ENCODE results near the gene FHAD1. TPM values are rescaled to one million over a fixed set of nuclear protein-coding genes. Genes with fewer than 3 reads are reported as not detected.

FHAD1 gene
- total and polyA plus RNA-seq, 2 donors (not counting 1 experiment from before 2014, with no cell fraction given): not detected

GRCh38 chr1:15412843-15413242, 165.8 kb downstream of the FHAD1 start:
- CTCF ChIA-PET: interaction anchor here (0.7 to 1.5 kb wide), 4 partner anchors 14 to 90 kb away, joined by 3 to 6 read pairs (median 4); no protein-coding TSS in a partner anchor

More at GRCh38 chr1:15412843-15413242, 165.8 kb downstream of the FHAD1 start:
- Mint-ChIP-seq H3K27ac (peak overlapping the region; percentile 20), H3K4me3 (no peak overlapping the region), H3K27me3 (no peaks in the 10 kb centered on the region), H3K9me3 (ENCODE audit: insufficient read depth) (no peaks in the 10 kb centered on the region), H3K4me1 (peaks cover 75% of the 10 kb centered on the region)
- no peaks in the 10 kb centered on the region for H3K27me3 ChIP-seq (replicated peaks in 1 of 4; ENCODE audit: control extremely low read depth in 1 of 4, control insufficient read depth in 3 of 4, insufficient read depth in 4 of 4, low read length in 3 of 4)
- DNase-seq (no peak), ATAC-seq (ENCODE audit: low read depth) (no peak)
- peak overlapping the region in 1 of 5 experiments; percentile 23 for H3K4me3 ChIP-seq (ENCODE audit: control extremely low read depth in 1 of 5, extremely low read depth in 1 of 5, insufficient read depth in 1 of 5, low read depth in 2 of 5, low read length in 4 of 5)
- 94% methylated on average over 10 of the region's 11 CpGs for WGBS (ENCODE audit: insufficient coverage)
- H4K20me1 ChIP-seq (ENCODE audit: control insufficient read depth, insufficient read depth, low read length, poor library complexity, severe bottlenecking): peaks cover 79% of the 10 kb centered on the region
- no peak overlapping the region for H2AFZ ChIP-seq (ENCODE audit: insufficient read depth, low read depth, low read length, poor library complexity, severe bottlenecking)
- H3K27ac ChIP-seq (ENCODE audit: low read length in 2 of 2): no peak overlapping the region
- H3K36me3 ChIP-seq (replicated peaks in 1 of 2; ENCODE audit: control extremely low read depth in 1 of 2, control insufficient read depth in 1 of 2, extremely low read depth in 1 of 2, insufficient read depth in 2 of 2, low read length in 1 of 2): peaks cover 0 to 9% of the 10 kb centered on the region in 2 experiments
- no peak overlapping the region for H3K9ac ChIP-seq (ENCODE audit: low read length)
- intact Hi-C loops (cut with micrococcal nuclease): no loop called here
- POLR2A ChIA-PET: no interaction called here
- peak overlapping the region; percentile 97 for H3K4me2 ChIP-seq (replicated peaks; ENCODE audit: low read depth, low read length, poor library complexity, severe bottlenecking)
- peaks cover 50 to 80% of the 10 kb centered on the region in 2 donors for H3K4me1 ChIP-seq (ENCODE audit: control insufficient read depth in 2 of 2, insufficient read depth in 2 of 2, low read length in 2 of 2)
- H3K9me3 ChIP-seq (ENCODE audit: control extremely low read depth in 1 of 3, control insufficient read depth in 2 of 3, insufficient read depth in 1 of 3, low read length in 2 of 3): peaks cover 0 to 2% (median 0%) of the 10 kb centered on the region in 3 donors
- peaks cover 79% of the 10 kb centered on the region for H3K79me2 ChIP-seq (ENCODE audit: control insufficient read depth, insufficient read depth, low read length)
- TF ChIP-seq EZH2 (IDR thresholded peaks at IDR 0.05; ENCODE audit: borderline replicate concordance, insufficient read depth, low read depth, low read length, poor library complexity, severe bottlenecking) (no peak), CTCF (IDR thresholded peaks at IDR 0.05) (no peak)
